Effector CD8-positive, alpha-beta T cell (primary cell): ENCODE results near the gene SULF2.

Experiments used
- DNase-seq: peaks from one replicate; lab custom pipeline; 2025; lab: John Stamatoyannopoulos, UW

The SULF2 gene

DNA sequence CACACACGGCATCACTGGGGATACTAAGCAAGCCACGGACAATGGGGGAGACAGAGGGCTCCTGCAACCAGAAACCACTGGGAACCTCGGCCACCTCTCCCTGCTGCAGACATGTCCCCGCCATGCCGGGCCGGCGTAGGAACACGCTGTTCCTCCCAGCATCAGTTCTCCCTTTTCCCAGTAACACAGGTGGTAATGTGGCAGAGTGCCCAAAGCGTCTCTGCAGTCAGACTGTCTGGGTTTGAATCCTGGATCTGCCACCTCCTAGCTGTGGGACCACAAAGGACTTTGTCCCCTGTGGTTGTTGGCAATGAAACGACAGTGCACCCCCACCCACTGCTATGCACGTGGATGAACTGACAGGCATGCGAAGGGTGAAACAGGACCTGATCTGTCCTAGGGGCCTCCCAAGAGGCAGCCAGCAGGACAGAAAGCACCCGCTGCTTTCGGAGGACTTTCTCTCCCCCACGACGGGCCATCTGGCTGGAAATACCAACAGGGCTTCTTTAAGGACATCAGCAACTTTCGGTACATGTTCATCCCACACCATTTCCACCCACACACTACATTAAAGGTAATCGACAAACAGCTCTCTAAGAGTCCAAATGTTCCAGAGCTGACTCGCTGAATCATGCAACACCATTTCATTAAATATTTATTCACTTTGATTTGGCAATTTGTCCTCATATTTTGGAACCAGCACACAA, 74.1 kb downstream of the SULF2 start:
- DNase-seq, result no peak

DNA sequence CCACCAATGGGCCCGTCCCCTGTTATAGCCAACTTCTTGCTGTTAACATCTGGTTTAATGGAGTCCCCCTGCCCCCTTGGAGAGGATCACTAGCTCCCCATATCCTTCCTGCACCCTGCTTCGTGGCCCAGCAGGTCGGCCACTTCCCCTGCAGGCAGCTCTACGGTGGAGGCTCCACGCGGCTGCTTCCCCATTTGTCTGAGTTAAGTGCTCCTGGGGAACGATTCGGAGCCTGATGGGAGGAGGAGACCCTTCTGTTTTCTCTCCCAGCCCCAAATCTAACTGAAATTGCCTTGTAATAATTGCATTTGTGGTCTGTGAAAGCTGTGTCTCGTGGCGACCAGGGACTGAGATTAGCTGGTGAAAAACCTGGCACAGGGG, 74.6 kb downstream of the SULF2 start:
- no peak for DNase-seq

DNA sequence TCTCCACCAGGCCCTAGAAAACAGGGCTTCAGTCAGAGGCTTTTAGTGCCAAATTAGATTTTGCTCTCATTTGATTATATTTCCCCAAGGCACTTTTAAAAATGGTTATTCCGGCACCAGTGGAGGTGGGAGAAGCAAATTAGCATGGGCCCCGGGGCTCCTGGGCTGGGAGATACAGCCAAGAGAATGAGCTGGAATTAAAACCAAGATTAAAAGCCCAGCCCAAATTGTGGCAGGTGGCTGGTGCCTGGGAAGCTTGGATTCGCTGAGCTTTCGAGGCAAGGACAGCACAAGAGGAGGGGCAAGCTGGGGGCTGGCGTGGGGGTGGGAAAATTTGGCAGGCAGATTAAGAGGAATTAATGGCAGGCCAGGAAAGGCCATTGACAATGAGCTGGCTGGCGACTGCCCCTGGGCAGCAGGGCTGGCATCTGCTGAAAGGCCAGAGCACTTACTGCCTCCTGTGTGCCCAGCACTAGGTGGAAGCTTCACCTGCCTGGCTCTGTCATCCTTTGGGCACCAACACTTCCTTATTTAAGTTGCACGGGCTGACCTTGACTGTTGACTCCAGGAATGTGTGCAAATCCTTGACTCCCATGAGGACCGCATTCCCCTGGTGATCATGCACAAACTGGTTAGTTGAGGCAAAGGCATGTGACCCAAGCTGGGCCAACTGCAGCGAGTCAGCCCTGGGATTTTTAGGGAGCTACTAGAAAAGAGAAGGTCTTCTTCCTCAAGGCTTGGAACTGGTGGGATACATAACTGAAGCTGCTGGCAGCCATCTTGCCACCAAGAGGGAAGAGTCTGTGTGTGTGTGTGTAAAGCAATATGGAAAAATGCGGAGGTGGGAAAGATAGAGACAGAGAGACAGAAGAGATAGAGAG, 76.1 kb downstream of the SULF2 start:
- no peak for DNase-seq

GRCh38 chr20:47708140-47708807, 77.0 kb downstream of the SULF2 start:
- no peak for DNase-seq

DNA sequence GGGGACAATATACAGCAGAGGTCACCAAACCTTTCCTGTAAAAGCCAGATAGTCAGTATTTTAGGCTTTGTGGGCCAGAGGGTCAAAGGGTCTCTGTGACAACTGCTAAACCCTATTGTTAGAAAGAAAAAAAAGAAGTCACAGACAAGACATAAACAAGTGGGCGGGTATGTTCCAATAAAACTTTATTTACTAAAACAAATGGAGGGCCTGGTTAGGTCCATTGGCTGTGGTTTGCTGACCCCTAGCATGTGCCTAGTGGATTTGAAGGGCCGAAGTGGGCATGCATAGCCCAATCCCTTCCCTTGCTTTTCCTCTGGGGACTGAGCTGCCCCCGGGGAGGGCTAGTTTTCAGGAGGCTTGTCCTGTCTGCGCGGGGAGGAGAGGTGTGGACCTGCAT, 78.9 kb downstream of the SULF2 start:
- DNase-seq, result no peak

- no peak for DNase-seq
These were observed 79.8 kb downstream of the SULF2 start for GRCh38 chr20:47705497-47705856.

DNA sequence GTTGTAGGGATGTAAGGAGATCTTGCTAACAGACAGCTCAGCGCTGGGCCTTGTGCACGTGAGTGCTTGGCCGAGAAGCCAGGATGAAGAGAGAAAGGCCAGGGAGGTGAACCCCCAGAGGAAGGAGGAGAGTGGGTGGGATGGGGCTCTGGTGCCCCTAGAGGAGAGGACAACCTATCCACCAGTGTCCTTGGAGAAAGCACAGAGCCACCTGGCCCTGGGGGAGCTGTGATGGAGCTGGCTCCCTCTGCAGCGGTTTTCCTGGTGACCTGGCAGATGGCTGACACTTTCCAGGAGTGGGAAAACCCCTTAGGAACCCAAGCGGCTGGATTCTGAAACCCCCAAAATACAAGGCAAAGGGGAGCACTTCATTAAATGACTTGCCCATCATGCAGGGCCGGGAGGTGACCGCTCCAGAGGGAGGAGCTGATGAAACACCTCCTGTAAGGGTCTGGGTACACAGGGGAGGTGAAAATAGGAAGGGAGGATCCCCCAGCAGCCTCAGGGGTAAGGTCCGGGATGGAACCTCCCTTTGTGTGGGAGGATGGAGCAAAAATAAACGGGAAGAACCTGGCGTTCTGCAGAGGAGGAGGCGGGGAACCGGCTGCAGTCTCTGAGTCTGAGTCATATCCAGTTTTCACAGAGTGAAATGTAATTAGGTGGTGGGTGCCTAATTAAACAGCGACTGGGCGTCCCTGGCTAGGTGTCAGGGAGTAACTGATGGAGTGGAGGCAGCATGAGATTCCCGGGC, 80.4 kb downstream of the SULF2 start:
- DNase-seq, result no peak

DNA sequence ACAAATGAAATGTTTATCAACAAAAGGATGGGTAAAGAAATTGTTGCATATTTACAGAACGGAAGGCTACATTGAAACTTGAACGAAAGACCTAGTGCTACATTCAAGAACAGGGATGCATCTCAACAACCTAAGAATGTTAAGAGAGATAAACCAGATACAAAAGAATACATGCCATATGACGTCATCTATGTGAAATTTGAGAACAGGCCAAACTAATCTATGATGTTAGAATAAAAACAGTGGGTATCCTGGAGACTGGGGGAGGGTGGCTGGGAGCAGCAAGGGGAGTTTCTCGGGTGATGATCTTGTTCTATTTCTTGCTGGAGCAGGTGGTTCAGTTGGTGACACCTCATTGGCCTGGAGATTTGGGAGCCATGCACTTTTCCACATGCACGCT, 81.5 kb downstream of the SULF2 start:
- DNase-seq, result no peak

DNA sequence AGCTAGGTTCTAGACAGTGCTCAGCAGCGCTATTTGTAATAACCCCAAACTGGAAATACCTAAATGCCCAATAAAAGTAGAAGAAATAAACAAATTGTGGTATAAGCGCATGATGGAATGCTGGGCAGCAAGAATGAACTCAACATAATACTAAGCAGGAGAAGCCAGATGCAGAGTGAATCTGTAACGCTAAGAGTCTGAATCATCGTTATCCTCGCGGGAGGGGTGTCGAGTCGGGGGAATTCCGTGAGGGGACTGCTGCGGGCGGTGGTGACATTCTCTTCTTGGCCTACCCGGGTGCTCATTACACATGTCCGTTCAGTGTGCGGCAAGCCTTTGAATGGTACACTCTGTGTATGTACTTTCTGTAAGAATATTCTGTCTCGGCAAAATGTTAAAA, 83.7 kb downstream of the SULF2 start:
- DNase-seq, result no peak

DNA sequence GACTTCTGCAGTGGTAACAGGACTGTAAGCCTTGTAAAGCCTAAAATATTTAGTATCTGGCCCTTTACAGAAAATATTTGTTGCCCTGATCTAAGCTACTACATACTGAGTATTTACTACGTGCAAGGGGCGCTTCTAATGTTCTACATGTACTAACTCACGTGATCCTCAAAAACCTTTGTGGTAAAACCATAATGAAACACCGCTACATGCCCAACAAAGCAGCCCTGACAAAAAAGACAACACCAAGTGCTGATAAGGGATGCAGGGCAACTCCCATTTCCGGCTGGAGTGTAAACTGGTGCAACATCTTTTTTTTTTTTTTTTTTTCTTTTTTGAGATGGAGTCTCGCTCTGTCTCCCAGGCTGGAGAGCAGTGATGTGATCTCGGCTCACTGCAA, 85.0 kb downstream of the SULF2 start:
- DNase-seq, result no peak

- no peak for DNase-seq
These were observed 85.5 kb downstream of the SULF2 start for GRCh38 chr20:47699818-47700217.

DNA sequence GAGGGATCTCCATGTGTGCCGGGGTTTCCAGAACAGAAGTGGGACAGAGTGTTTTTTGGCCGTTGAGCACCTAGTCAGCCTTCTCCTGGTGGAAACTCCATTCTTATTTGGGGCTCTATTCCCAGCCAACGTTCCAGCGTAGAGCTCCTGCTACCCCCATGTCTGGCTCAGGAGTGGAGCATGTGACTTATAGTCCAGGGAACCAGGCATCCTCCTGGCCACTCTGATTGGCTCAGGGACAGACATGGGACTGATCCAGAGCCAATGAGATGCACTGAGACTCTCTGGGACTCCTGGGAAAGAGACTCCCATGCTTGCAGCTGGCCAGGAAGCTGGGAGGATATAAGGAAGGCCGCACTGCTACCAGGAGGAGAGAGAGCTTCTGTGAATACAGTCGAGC, 87.1 kb downstream of the SULF2 start:
- DNase-seq, result no peak

GRCh38 chr20:47696856-47697255, 88.4 kb downstream of the SULF2 start:
- no peak for DNase-seq

DNA sequence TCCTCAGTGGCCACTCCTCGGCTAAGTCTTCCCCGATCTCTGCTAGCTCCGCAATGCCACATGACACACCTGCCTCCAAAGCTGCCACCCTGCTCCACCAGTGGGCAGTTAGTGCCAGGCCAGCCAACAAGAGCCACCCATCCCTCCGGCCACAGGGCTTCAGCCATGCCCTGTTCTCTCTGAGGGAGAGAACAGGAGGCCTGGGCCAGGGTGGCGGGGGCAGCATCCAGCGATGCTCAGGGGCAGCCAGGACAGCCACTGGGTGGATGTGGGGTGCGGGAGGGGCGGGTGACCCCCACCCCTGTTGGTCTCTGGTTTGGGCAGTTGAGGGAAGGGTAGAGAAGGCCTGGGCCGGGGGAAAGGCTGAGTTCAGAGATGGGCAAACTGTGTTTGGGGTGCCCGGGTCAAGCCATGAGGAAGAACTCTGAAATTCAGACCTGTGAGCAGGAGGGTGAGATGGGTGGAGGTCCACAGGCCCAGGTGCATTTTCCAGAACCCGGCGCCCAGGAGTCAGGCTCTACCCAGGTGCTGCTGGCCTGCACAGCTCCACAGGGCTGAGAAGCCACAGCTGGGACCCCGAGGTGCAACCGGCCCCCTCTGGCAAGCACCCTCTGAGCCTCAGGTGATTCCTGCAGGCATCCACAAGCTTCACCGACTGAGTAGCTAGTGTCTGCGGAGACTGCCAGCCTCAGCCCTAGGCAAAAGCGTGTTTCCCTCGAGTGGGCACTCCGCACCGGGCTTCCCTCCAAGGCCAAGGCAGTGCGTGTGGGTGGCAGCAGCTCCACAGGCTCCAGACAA, 91.1 kb downstream of the SULF2 start:
- no peak for DNase-seq

DNA sequence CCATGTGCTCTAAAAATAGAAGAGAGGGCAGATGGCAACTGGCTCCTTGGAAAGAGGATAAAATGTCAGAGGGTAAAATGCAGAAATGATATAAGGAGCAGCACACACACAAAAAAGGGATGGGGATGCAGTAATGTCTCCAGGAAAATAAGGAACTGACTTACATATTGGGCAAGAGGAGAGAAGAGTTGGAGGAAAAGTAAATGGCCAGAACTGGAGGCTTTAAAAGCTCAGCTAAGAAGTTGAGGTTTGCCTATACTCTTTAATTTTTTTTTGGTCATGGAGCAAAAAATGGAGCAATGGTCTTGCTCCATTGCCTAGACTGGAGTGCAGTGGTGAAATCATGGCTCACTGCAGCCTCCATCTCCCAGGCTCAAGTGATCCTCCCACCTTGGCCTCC, 93.7 kb downstream of the SULF2 start:
- DNase-seq, result no peak

DNA sequence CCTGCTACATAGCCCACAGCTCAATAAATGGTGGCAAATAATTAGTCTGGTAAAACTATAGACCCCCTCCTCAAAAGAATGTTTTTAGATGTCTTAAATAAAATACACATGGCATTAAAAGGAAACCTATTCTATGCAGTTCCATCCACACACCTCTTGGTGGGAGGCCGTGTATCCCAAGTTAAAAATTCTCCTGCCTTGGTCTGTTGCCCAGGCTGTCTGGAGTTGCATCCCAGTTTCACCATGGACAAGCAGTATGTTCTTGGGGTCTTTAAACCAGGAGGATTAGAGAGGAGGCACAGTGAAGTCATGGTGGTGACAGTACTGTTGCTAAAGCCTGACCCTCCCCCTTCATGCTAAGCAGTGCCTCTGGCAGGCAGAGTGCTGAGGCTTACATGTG, 95.5 kb downstream of the SULF2 start:
- no peak for DNase-seq

DNA sequence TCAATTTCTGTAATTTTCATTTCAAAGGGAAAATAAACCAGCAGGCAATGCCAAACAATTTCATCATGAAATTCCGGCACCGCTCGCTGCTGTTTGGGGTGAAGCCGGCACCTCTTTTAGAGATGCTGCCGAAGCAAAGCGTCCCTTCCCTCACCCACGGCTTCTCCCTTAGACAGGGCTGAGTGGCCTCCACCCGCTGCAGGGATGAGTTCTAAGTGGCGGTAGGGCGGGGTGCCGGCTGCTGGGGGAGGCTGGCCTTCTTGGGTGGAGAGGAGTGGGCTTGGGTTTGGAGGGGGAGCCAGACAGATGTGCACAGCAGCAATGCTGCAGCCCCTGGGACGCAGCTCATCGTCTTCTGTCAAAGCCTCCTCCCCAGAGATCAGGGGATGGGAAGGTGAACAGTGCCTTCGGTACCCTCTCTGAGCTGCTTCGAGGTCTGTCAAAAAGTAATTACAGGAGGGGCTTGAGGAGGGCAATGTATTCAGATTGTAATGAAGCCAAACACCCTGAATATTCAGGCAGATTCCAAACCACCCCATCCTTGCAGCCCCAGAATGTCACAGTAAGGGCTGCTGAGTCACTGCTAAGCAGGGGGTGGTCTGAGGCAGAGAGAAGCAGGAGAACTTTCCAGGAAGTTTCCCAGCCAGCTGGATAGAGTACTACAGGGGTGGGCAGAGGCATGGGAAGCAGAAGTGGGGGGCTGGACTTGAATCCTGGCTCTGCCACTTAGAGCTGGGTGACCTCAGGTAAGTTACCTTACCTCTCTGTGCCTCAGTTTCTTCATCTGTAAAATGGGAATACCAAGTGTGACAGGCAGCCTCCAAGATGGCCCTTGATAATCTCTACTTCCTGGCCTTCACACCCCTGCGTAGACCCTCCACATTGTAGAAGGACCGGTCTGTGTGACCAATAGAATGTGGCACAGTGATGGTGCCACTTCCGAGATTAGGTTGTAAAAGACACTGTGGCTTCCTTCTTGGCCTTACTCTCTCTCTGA, 96.6 kb downstream of the SULF2 start:
- DNase-seq, result no peak

DNA sequence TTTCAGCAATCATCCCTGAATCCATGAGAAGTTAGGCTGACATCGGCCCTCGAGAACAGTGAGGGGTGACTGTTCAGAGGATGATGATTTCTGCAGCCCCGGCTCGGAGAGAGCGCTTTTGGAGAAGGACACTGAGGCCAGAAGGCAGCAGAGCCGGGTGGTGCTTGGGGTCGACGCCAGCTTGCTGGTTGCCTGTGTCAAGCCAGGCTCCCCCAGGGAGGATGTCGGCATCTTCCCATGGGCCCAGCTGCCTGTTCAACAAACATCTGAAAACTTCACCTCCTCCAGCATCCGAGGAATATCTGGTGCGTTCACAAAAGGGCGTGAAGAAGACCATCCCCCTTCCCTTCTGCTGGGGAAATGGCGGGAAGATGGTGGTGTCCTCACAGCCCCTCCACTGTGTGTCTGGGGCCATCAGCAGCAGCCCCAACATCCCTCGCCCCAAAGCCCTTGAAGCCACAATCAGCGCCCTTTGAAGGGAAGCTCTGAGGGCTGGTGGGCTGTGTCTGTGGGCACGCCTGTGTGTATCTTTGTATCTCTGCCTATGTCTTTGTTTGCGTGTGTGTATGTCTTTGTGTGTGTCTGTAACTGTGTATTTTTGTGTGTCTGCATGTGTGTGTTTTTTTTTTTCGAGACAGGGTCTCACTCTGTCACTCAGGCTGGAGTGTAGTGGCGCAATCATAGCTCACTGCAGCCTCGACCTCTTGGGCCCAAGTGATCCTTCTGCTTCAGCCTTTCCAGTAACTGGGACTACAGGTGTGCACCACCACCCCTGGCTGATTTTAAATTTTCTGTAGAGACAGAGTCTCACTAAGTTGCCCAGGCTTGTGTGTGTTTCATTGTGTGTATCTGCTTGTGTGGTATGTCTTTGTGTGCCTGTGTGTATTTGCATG, 97.9 kb downstream of the SULF2 start:
- no peak for DNase-seq

GRCh38 chr20:47686545-47686944, 98.7 kb downstream of the SULF2 start:
- DNase-seq, result no peak
